Endothelial cell (in vitro differentiated cells): ENCODE results near the gene RHBDL3. TPM values are rescaled to one million over a fixed set of nuclear protein-coding genes. Genes with fewer than 3 reads are reported as not detected.

Experiments
- DNase-seq: peaks from one replicate; pipeline ENCODE4 v3.0.0; 2021; ENCODE audit warnings: low spot score
- H3K27ac Mint-ChIP-seq: one replicate; pipeline ENCODE4 v1.8.0; 2021; ENCODE audit warnings: mixed read lengths, inconsistent platforms; ENCODE audit not compliant: unreplicated experiment
- H3K27me3 Mint-ChIP-seq: one replicate; pipeline ENCODE4 v1.8.0; 2021; ENCODE audit warnings: mild to moderate bottlenecking, moderate library complexity, mixed read lengths, inconsistent platforms; ENCODE audit not compliant: unreplicated experiment
- H3K36me3 Mint-ChIP-seq: one replicate; pipeline ENCODE4 v1.8.0; 2021; ENCODE audit warnings: mild to moderate bottlenecking, low read depth, mixed read lengths, inconsistent platforms; ENCODE audit not compliant: unreplicated experiment
- H3K4me1 Mint-ChIP-seq: one replicate; pipeline ENCODE4 v1.8.0; 2021; ENCODE audit warnings: mild to moderate bottlenecking, mixed read lengths, inconsistent platforms; ENCODE audit not compliant: unreplicated experiment
- H3K4me3 Mint-ChIP-seq: one replicate; pipeline ENCODE4 v1.8.0; 2021; ENCODE audit warnings: mild to moderate bottlenecking, mixed read lengths, inconsistent platforms; ENCODE audit not compliant: unreplicated experiment
- H3K9me3 Mint-ChIP-seq: one replicate; pipeline ENCODE4 v1.8.0; 2021; ENCODE audit warnings: mixed read lengths, inconsistent platforms; ENCODE audit not compliant: unreplicated experiment
- total RNA-seq: library from RNA; stranded (reverse); fragmentation: NEBNext Ultra II Directional; extraction: Animal tissue kit (Norgen Biotek cat#: 25700); gene quantifications from one replicate; pipeline ENCODE4 v1.2.1, GENCODE V29; 2021; ENCODE audit not compliant: unreplicated experiment
- TF ChIP-seq, protein P1 (sequence below): fragments of 200-600 bp; sonication (generic); IDR thresholded peaks from one replicate; pipeline ENCODE4 v1.5.0; 2021; ENCODE audit warnings: antibody characterized with exemption; ENCODE audit not compliant: unreplicated experiment

Gene RHBDL3
- total RNA-seq, 1 donor from 2014 or later, result 1.7 TPM

DNA sequence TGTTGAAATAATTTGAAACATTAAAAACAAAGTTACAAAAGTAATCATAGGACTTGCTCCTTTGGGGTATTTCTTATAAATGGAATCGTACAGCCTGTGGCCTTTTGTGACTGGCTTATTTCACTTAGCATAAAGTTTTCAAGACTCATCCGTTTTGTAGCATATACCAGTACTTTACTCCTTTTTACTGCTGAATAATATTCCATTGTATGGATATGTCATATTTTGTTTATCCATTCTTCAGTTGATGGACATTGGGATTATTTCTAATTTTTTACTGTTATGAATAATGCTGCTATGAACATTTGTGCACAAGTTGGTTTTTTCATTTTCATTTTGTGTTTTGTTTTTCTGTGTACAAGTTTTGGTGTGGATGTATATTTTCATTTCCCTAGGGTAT, 30.0 kb upstream of the RHBDL3 start:
- Mint-ChIP-seq H3K36me3 (no peaks in the 10 kb centered on the region), H3K27ac (no peak overlapping the region), H3K27me3 (peaks cover 4% of the 10 kb centered on the region), H3K4me3 (no peak overlapping the region), H3K9me3 (no peaks in the 10 kb centered on the region), H3K4me1 (peaks cover 4% of the 10 kb centered on the region)
- TF ChIP-seq, protein P1, sequence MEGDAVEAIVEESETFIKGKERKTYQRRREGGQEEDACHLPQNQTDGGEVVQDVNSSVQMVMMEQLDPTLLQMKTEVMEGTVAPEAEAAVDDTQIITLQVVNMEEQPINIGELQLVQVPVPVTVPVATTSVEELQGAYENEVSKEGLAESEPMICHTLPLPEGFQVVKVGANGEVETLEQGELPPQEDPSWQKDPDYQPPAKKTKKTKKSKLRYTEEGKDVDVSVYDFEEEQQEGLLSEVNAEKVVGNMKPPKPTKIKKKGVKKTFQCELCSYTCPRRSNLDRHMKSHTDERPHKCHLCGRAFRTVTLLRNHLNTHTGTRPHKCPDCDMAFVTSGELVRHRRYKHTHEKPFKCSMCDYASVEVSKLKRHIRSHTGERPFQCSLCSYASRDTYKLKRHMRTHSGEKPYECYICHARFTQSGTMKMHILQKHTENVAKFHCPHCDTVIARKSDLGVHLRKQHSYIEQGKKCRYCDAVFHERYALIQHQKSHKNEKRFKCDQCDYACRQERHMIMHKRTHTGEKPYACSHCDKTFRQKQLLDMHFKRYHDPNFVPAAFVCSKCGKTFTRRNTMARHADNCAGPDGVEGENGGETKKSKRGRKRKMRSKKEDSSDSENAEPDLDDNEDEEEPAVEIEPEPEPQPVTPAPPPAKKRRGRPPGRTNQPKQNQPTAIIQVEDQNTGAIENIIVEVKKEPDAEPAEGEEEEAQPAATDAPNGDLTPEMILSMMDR, result no peak
- DNase-seq, result no peak

DNA sequence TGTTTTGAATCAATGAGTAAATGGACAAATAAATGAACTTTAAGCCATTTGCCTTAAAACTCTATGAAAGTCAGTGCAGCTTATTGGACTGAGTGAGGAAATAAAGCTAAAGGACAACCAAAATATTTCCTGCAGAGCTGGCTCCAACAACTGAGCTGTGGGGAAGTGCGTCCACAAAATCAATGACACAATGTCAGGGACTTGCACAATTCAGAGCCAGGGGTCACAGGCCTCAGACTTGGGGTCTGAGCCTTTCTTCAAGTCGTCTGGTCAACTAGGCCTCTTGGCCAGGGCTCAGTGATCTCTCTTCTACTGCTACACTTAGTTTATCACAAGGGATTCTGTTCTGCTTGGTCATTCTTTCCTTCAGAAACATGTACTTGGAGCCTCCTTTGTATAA, 26.2 kb upstream of the RHBDL3 start:
- Mint-ChIP-seq H3K9me3 (no peaks in the 10 kb centered on the region), H3K36me3 (no peaks in the 10 kb centered on the region), H3K27me3 (peaks cover 4% of the 10 kb centered on the region), H3K4me3 (no peak overlapping the region), H3K27ac (no peak overlapping the region), H3K4me1 (peaks cover 1% of the 10 kb centered on the region)
- TF ChIP-seq, protein P1, result no peak
- no peak for DNase-seq

DNA sequence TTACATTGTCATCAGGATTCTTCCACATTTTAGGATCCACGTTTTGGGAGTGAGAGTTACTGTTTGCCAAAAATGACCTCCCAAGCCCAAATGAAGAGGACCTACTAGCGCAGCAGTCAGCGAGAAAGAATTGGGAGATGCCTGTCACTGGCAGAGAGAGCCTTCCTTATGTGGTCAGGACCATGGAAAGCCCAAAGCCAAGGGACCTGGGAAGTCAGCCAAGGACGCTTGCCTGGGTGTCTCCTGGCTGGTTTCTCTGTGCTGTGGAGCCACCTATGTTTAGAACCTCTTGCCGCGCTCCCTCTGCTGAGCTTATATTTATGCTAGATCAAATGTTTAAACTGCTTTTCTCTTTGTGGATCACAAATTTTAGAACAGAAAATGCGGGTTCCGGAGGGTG, 24.9 kb upstream of the RHBDL3 start:
- H3K4me1 Mint-ChIP-seq, result no peaks in the 10 kb centered on the region
- H3K9me3 Mint-ChIP-seq, result no peaks in the 10 kb centered on the region
- TF ChIP-seq, protein P1, result no peak
- no peak overlapping the region for H3K27ac Mint-ChIP-seq
- H3K27me3 Mint-ChIP-seq, result peaks cover 4% of the 10 kb centered on the region
- DNase-seq, result no peak
- no peak overlapping the region for H3K4me3 Mint-ChIP-seq
- no peaks in the 10 kb centered on the region for H3K36me3 Mint-ChIP-seq

DNA sequence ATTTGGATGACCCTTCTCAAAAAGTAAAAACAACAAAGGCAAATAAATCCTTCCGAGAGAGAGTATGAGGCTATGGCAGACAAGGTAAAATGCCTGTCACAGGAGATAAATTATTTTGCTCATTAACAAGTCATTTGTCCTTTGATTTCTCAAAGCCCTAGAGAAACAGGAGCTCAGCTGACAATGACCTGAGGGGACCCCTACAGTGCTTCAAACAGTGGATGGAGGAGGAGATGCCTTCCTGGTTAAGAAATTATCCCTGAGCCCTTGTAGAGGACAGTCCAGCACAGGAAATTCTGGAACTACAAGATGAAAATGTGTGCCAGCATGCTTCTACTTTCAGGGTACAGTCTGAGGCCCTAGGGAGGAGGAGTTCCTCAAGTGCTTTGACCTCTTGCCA, 24.0 kb upstream of the RHBDL3 start:
- no peak overlapping the region for H3K4me3 Mint-ChIP-seq

DNA sequence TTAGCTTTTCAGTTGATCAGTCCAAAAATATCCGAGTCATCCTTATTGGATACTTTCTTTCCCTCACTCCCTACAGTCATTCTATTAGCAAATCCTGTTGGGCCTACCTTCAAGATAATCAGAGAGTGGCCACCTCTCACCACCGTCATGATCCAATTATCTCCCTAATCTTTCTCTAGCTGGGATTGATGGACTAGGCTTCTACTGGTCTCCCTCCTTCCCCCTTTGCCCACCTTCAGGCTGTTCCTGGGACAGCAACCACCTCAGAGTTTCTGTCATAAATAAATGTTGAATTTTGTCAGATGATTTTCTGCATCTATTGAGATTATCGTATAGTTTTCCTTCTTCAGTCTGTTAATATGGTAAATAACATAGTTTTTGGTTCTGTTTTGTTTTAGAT, 16.2 kb upstream of the RHBDL3 start:
- H3K9me3 Mint-ChIP-seq, result no peaks in the 10 kb centered on the region
- no peak for DNase-seq
- TF ChIP-seq, protein P1, result no peak
- H3K4me1 Mint-ChIP-seq, result no peaks in the 10 kb centered on the region
- H3K4me3 Mint-ChIP-seq, result no peak overlapping the region
- H3K27me3 Mint-ChIP-seq, result no peaks in the 10 kb centered on the region
- no peak overlapping the region for H3K27ac Mint-ChIP-seq
- H3K36me3 Mint-ChIP-seq, result no peaks in the 10 kb centered on the region

More for the DNA sequence above, 24.0 kb upstream of the RHBDL3 start:
- DNase-seq, result no peak
- TF ChIP-seq, protein P1, result no peak
- Mint-ChIP-seq H3K36me3 (no peaks in the 10 kb centered on the region), H3K9me3 (no peaks in the 10 kb centered on the region), H3K27me3 (peaks cover 3% of the 10 kb centered on the region), H3K4me1 (no peaks in the 10 kb centered on the region), H3K27ac (no peak overlapping the region)
